Bronchial epithelial cell (primary cell): ENCODE results near the gene MAP3K21. TPM values are rescaled to one million over a fixed set of nuclear protein-coding genes. Genes with fewer than 3 reads are reported as not detected.

ENCODE experiments used
- DNase-seq: peaks from one replicate; pipeline ENCODE4 v3.0.0-alpha.2; 2010; ENCODE audit warnings: low read depth
- FAIRE-seq: peaks from 2 replicates; lab custom pipeline; 2011; peaks lifted over from hg19 to GRCh38; lab: Jason Lieb, UNC
- H3K27me3 ChIP-seq: 2 replicates; pipeline ENCODE4 v1.5.1; 2011; ENCODE audit warnings: low read length; ENCODE audit not compliant: control insufficient read depth, insufficient read depth
- H3K36me3 ChIP-seq: 2 replicates; pipeline ENCODE4 v1.5.1; 2011; ENCODE audit warnings: low read length; ENCODE audit not compliant: control insufficient read depth, insufficient read depth
- H3K4me3 ChIP-seq: 2 replicates; pipeline ENCODE4 v1.5.1; 2011; ENCODE audit warnings: mild to moderate bottlenecking, low read depth, low read length, control low read depth
- total RNA-seq: library from RNA; depleted of rRNA; stranded (reverse); fragments of >200 nt; gene quantifications from 2 replicates; pipeline ENCODE4 v1.2.1, GENCODE V29; 2014
- TF ChIP-seq, protein P1 (sequence below): IDR thresholded peaks from 2 replicates; pipeline ENCODE4 v1.5.1; 2011; ENCODE audit warnings: mild to moderate bottlenecking, moderate library complexity, low read length, control low read depth, inconsistent platforms; ENCODE audit not compliant: insufficient read depth, severe bottlenecking

MAP3K21 gene
- total RNA-seq, 1 donor from 2014 or later: 6.6 TPM

DNA sequence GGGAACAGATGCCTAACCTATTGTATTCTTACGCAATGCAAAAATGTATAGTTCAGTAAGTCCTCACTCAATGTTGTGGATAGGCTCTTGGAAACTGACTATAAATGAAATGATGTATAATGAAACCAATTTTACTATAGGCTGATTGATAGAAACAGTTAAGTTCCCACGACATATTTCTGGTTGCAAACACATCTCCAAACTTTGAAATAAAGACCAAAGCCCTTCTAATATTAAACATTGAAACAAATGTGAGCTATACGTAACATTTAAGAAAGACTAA is 29.1 kb downstream of the MAP3K21 start:
- Histone ChIP-seq H3K27me3 (no peaks in the 10 kb centered on the region), H3K36me3 (no peaks in the 10 kb centered on the region), H3K4me3 (no peak overlapping the region)
- DNase-seq: no peak
- no peak for FAIRE-seq
- TF ChIP-seq, protein P1, sequence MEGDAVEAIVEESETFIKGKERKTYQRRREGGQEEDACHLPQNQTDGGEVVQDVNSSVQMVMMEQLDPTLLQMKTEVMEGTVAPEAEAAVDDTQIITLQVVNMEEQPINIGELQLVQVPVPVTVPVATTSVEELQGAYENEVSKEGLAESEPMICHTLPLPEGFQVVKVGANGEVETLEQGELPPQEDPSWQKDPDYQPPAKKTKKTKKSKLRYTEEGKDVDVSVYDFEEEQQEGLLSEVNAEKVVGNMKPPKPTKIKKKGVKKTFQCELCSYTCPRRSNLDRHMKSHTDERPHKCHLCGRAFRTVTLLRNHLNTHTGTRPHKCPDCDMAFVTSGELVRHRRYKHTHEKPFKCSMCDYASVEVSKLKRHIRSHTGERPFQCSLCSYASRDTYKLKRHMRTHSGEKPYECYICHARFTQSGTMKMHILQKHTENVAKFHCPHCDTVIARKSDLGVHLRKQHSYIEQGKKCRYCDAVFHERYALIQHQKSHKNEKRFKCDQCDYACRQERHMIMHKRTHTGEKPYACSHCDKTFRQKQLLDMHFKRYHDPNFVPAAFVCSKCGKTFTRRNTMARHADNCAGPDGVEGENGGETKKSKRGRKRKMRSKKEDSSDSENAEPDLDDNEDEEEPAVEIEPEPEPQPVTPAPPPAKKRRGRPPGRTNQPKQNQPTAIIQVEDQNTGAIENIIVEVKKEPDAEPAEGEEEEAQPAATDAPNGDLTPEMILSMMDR: no peak

DNA sequence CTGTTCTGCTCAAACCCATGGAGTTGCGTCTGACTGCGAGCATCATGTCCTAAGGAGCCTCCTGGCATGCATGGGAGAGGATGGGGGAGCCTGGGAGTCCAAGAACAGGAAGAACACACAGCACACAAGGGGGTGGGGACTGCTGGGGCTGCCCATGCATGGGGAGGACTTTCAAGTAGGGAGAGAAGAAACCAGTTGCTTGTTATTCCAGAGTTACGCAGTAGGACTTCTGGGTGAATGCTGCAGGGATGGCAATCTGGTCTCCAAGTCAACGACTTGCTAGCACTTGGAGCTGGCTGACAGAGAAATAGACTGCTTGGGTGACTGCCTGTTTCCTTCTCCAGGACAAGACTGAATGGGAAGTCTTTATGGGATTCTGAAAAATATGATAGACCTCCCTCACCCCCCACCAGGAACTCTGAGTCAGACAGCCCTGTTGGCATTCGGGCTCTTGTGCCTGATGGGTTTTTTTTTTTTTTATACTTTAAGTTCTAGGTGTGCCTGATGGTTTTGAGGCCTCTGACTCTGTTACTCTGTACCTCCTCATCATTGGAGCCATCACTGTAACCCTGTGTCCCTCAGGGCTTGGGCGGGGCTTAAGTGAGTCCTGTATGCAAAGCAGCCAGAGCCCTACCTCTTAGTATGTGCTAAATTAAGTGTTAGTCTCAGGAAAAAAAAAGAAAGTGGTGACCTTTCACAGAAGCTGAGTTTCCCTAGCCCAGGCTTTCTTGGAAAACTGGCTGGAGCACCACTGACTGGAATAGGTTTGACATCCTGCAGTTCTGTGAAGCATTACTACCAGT is 30.3 kb downstream of the MAP3K21 start:
- Histone ChIP-seq H3K36me3 (peaks cover 3% of the 10 kb centered on the region), H3K27me3 (no peaks in the 10 kb centered on the region), H3K4me3 (no peak overlapping the region)
- TF ChIP-seq, protein P1: no peak
- DNase-seq: no peak
- no peak for FAIRE-seq

DNA sequence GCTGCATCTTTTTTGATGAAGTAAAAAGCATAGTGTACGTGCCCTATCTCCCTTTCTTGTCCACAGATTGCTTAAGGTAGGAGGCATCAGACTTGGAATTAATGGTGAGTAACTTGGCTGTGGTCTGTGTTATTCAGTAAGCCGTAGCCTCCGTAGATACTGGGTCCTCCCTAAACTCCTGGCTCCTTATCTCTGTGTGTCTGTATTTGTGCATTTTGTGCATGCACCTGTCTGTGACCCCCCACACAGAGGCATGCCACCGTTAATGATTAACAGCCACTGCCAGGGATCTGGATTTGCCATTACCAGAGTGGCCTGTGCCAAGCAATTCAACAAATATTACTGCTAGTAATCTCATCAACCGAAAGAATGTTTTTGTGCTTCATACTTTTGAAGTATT is 31.9 kb downstream of the MAP3K21 start:
- H3K4me3 ChIP-seq: no peak overlapping the region
- H3K36me3 ChIP-seq: peaks cover 3% of the 10 kb centered on the region
- DNase-seq: no peak
- no peak for FAIRE-seq
- no peaks in the 10 kb centered on the region for H3K27me3 ChIP-seq
- TF ChIP-seq, protein P1: no peak

DNA sequence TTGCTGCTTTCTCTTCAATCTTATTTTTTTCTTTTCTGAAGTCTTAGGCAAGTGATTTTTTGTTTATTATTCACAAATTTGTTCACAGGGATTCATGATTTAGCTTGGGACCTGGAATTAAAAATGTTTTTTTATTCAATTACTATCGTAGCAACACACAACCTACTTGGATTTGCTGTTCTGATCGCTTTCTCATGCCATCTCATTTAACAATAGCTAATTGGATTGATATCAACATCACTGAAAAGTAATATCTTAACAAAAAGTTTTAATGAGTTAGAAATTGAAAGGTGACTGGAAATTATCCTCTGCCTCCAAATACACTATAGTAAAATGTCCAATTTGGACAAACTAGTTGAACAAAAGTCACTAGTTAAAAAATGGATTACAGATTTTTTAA is 32.4 kb downstream of the MAP3K21 start:
- H3K4me3 ChIP-seq: no peak overlapping the region
- DNase-seq: no peak
- peaks cover 3% of the 10 kb centered on the region for H3K36me3 ChIP-seq
- no peaks in the 10 kb centered on the region for H3K27me3 ChIP-seq
- no peak for FAIRE-seq
- TF ChIP-seq, protein P1: no peak

DNA sequence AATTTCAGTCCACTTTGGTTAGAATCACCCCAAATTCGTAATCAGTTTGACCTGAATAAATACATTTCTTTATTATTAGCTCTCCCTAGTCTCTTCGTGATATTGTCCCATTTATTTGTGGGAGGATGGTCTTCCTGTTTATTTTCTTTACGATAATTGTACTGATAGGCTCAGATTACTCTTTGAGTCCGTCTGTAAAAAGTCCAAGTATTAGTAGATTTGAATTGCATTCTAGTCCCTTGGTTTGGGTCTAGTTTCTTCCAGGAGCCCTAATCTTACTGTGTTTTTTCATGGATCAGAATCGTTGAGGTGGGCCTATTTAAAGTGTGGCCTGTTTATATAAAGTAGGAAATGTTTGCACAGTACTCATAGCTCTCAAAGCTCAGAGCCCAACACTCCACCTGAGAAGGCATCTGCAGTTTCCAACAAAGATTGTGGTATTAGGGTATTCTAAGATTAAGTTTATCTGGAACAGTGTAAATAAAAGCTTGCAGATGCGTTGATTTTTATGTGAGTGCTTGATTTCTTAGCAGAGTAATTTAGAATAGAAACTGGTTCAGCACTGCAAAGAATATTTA is 33.1 kb downstream of the MAP3K21 start:
- TF ChIP-seq, protein P1: no peak
- H3K36me3 ChIP-seq: peaks cover 3% of the 10 kb centered on the region
- H3K4me3 ChIP-seq: no peak overlapping the region
- H3K27me3 ChIP-seq: no peaks in the 10 kb centered on the region
- no peak for FAIRE-seq
- DNase-seq: no peak
